ENCODE results near the gene CHIA. TPM values are rescaled to one million over a fixed set of nuclear protein-coding genes. Genes with fewer than 3 reads are reported as not detected.

CHIA gene
- total and polyA plus RNA-seq, 2 experiments from 2014 or later: not detected

DNA sequence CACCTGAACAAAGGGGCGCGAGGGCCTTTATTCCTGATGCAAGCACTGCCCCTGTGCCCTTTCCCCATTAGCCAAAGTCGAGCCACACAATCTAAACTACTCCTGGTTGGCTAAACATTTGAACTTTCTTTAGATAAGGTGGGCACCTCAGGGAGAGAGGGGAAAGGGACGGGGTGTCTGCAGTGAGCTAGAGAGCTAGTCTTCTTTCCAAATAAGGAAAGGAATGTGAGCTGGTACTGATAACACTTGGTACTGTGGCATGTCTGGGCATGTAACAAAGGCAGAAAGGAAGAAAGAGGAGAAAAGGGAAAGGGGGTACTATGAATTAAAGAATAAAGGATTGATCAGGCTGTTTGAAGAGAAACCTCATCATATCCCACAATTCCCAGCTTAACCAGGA is 74.0 kb downstream of the CHIA start:
- no peak for DNase-seq (ENCODE audit: low spot score)
- no peaks in the 10 kb centered on the region for H4K20me1 ChIP-seq (ENCODE audit: insufficient read depth, poor library complexity, severe bottlenecking)
- no peaks in the 10 kb centered on the region for H3K9me2 ChIP-seq (replicated peaks; ENCODE audit: insufficient read depth)
- 42% methylated on average over 4 of the region's 4 CpGs for WGBS (ENCODE audit: low lambda C conversion rate, missing lambda C conversion rate)
- H3K4me3 ChIP-seq: no peak overlapping the region
- H3K4me1 ChIP-seq (ENCODE audit: insufficient read depth): peaks cover 11% of the 10 kb centered on the region
- H3K79me2 ChIP-seq: no peaks in the 10 kb centered on the region
- H2AFZ ChIP-seq: no peak overlapping the region
- H3K4me2 ChIP-seq: no peak overlapping the region
- peak overlapping the region; percentile 56 for H3K27ac ChIP-seq
- no peaks in the 10 kb centered on the region for H3K36me3 ChIP-seq (replicated peaks; ENCODE audit: insufficient read depth, low read depth)
- H3K27me3 ChIP-seq: no peaks in the 10 kb centered on the region
- TF ChIP-seq, protein P1, sequence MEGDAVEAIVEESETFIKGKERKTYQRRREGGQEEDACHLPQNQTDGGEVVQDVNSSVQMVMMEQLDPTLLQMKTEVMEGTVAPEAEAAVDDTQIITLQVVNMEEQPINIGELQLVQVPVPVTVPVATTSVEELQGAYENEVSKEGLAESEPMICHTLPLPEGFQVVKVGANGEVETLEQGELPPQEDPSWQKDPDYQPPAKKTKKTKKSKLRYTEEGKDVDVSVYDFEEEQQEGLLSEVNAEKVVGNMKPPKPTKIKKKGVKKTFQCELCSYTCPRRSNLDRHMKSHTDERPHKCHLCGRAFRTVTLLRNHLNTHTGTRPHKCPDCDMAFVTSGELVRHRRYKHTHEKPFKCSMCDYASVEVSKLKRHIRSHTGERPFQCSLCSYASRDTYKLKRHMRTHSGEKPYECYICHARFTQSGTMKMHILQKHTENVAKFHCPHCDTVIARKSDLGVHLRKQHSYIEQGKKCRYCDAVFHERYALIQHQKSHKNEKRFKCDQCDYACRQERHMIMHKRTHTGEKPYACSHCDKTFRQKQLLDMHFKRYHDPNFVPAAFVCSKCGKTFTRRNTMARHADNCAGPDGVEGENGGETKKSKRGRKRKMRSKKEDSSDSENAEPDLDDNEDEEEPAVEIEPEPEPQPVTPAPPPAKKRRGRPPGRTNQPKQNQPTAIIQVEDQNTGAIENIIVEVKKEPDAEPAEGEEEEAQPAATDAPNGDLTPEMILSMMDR (IDR thresholded peaks at IDR 0.05; ENCODE audit: poor library complexity): no peak
- H3K9me3 ChIP-seq (ENCODE audit: low read depth): no peaks in the 10 kb centered on the region

DNA sequence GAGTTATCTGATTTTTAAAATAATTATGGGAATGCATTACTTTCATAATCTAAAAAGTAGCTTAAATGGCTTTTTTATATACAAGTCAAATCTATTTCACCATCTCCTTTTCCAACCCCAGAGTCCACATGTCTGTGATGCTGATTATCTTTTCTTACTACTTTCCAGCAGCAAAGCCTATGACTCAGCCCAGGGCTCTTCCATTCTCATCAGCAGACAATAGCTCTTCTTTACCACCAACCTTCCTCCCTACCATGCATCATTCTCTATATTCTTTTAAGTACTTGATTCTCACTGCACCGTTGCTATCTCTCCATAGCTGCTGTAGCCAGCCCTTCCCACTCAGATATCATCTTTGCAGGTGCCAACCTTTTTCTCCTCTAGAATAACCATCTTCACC is 75.6 kb downstream of the CHIA start:
- Histone ChIP-seq H3K79me2 (no peaks in the 10 kb centered on the region), H3K27me3 (no peaks in the 10 kb centered on the region), H4K20me1 (ENCODE audit: insufficient read depth, poor library complexity, severe bottlenecking) (no peaks in the 10 kb centered on the region), H3K36me3 (replicated peaks; ENCODE audit: insufficient read depth, low read depth) (no peaks in the 10 kb centered on the region), H3K4me3 (no peak overlapping the region), H3K4me1 (ENCODE audit: insufficient read depth) (peaks cover 11% of the 10 kb centered on the region), H3K27ac (no peak overlapping the region), H3K4me2 (no peak overlapping the region), H3K9me2 (replicated peaks; ENCODE audit: insufficient read depth) (no peaks in the 10 kb centered on the region), H2AFZ (no peak overlapping the region), H3K9me3 (ENCODE audit: low read depth) (no peaks in the 10 kb centered on the region)
- 43% methylated on average over 1 of the region's 1 CpG for WGBS (ENCODE audit: low lambda C conversion rate, missing lambda C conversion rate)
- no peak for DNase-seq (ENCODE audit: low spot score)
- TF ChIP-seq EZH2 (IDR thresholded peaks at IDR 0.05; ENCODE audit: borderline replicate concordance) (no peak), EZH2phosphoT487 (IDR thresholded peaks at IDR 0.05; ENCODE audit: low read depth, severe bottlenecking, unreplicated experiment) (no peak)
- TF ChIP-seq, protein P1 (IDR thresholded peaks at IDR 0.05; ENCODE audit: poor library complexity): no peak

DNA sequence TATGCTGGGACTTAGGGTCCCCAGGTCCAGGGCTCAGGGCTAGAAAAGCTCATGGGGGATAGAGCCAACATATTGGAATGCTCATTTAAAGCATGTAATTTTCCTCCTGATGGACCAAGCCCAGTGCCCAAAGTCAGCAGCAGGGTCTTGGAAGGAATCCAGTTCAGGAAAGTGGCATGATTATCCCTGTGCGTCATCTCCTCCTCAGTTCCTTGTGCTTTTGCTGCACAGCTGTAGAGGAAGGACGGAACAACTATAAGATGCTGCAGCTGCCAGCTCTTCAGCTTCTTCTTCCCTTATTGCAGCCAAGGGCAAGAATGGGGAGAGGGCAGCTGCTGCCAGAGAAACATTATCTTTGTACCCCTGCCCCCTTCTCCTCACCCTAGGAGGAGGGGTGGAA is 78.5 kb downstream of the CHIA start:
- TF ChIP-seq EZH2 (IDR thresholded peaks at IDR 0.05; ENCODE audit: borderline replicate concordance): no peak
- TF ChIP-seq EZH2phosphoT487 (IDR thresholded peaks at IDR 0.05; ENCODE audit: low read depth, severe bottlenecking, unreplicated experiment): no peak
- TF ChIP-seq, protein P1 (IDR thresholded peaks at IDR 0.05; ENCODE audit: poor library complexity): no peak
- H2AFZ ChIP-seq: no peak overlapping the region
- no peak overlapping the region for H3K4me3 ChIP-seq
- H3K9me2 ChIP-seq (replicated peaks; ENCODE audit: insufficient read depth): no peaks in the 10 kb centered on the region
- 77% methylated on average over 2 of the region's 2 CpGs for WGBS (ENCODE audit: low lambda C conversion rate, missing lambda C conversion rate)
- H3K79me2 ChIP-seq: no peaks in the 10 kb centered on the region
- H3K27ac ChIP-seq: no peak overlapping the region
- H3K9me3 ChIP-seq (ENCODE audit: low read depth): no peaks in the 10 kb centered on the region
- H3K27me3 ChIP-seq: no peaks in the 10 kb centered on the region
- no peak for DNase-seq (ENCODE audit: low spot score)
- H3K36me3 ChIP-seq (replicated peaks; ENCODE audit: insufficient read depth, low read depth): no peaks in the 10 kb centered on the region
- H3K4me2 ChIP-seq: no peak overlapping the region
- H3K4me1 ChIP-seq (ENCODE audit: insufficient read depth): peaks cover 8% of the 10 kb centered on the region
- no peaks in the 10 kb centered on the region for H4K20me1 ChIP-seq (ENCODE audit: insufficient read depth, poor library complexity, severe bottlenecking)

DNA sequence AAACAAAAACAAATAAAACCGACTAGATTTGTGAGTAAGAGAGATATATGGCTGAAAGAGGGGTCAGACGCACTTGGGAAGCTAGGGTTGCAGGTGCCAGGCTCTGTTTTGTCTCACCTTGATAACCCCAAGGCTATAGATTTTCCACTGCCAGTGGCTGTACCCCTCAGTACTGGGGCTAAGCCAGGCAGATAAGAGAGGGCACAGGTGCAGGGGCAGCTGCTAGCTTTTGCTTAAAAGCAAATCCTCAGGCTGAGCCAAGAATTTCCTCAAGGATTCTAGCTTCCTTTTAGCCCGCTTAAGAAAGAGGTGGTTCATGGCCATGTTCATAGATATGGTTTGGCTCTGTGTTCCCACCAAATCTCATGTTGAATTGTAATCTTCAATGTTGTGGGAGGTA is 79.0 kb downstream of the CHIA start:
- H3K79me2 ChIP-seq: no peaks in the 10 kb centered on the region
- no peaks in the 10 kb centered on the region for H3K36me3 ChIP-seq (replicated peaks; ENCODE audit: insufficient read depth, low read depth)
- H4K20me1 ChIP-seq (ENCODE audit: insufficient read depth, poor library complexity, severe bottlenecking): no peaks in the 10 kb centered on the region
- H3K4me3 ChIP-seq: no peak overlapping the region
- no peak overlapping the region for H3K4me2 ChIP-seq
- no peaks in the 10 kb centered on the region for H3K9me2 ChIP-seq (replicated peaks; ENCODE audit: insufficient read depth)
- H2AFZ ChIP-seq: no peak overlapping the region
- peaks cover 3% of the 10 kb centered on the region for H3K4me1 ChIP-seq (ENCODE audit: insufficient read depth)
- no peak for TF ChIP-seq EZH2 (IDR thresholded peaks at IDR 0.05; ENCODE audit: borderline replicate concordance)
- TF ChIP-seq, protein P1 (IDR thresholded peaks at IDR 0.05; ENCODE audit: poor library complexity): no peak
- TF ChIP-seq EZH2phosphoT487 (IDR thresholded peaks at IDR 0.05; ENCODE audit: low read depth, severe bottlenecking, unreplicated experiment): no peak
- DNase-seq (ENCODE audit: low spot score): no peak
- H3K9me3 ChIP-seq (ENCODE audit: low read depth): no peaks in the 10 kb centered on the region
- 72% methylated on average over 3 of the region's 3 CpGs for WGBS (ENCODE audit: low lambda C conversion rate, missing lambda C conversion rate)
- no peak overlapping the region for H3K27ac ChIP-seq
- no peaks in the 10 kb centered on the region for H3K27me3 ChIP-seq

All from hepatocyte (in vitro differentiated cells).